HG03565 (cell line): ENCODE results near the gene ALDOC.
"Not testable (repeated sequence)": the region's sequence is repeated elsewhere in the genome, so short reads cannot be mapped to it uniquely, and the experiment has no call there.

Source experiments
- ATAC-seq: cut with Tn5 transposase; IDR thresholded peaks from one replicate; pipeline ENCODE4 v1.9.1; 2021; ENCODE audit warnings: mild to moderate bottlenecking, moderate library complexity; ENCODE audit not compliant: unreplicated experiment

The ALDOC gene

DNA sequence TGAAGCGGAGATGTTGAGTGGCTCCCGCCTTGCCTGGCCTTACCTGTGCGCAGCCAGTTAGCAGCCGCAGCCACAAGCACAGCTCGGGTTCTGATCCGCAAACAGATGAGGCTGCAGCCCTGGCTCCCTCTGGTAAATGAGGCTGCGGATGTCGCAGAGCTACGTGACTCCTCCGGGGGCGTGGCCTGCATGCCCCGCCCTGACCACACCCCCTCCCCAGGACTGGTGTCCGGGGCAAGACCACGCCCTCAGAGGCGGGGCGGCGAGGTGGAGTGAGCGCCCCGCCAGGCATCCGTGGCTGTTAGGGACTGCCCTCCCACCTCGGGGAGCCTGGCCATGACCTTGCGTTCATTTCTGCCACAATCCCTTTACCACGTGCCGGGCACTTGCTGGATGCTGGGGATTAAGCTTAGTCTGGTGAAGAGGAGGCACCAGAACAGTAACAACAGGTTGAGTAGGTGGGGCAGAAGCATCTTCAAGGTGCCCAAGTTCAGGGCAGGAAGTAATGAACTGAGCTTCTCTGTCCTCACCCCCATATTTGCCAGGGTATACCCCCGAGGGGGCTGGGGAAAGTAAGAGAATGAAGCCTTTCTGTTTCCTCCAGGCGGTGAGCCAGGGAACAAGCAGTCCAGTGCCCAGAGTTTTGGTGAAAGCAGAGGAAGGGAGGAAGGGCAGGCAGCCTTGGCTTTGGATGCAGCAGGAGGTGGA is at the start of gene ALDOC:
ALDOC (minus strand) TSS at position 138 of the 708 bp plus-strand sequence. CDS start 1,363 bp downstream, outside the sequence.
- ATAC-seq: peak; percentile 86

DNA sequence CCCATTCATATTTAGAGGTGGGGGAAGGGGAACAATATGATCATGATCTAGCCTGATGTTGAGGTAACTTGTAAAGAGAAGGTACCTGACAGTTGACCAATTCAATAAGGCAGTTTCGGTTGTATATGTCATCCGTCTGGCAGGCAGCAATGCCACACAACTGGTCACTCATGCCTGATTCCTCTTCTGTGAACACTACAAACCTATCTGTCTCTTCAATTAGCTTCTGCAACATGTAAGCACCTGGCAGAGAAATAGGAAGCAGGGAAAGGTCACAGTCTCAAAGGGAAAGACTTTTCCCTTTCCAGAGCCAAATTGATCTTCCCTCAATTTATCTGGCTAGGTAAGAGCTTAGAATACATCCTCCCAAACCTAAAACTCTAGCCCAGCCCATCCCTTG is 47.5 kb upstream of the ALDOC start:
- ATAC-seq: no peak

DNA sequence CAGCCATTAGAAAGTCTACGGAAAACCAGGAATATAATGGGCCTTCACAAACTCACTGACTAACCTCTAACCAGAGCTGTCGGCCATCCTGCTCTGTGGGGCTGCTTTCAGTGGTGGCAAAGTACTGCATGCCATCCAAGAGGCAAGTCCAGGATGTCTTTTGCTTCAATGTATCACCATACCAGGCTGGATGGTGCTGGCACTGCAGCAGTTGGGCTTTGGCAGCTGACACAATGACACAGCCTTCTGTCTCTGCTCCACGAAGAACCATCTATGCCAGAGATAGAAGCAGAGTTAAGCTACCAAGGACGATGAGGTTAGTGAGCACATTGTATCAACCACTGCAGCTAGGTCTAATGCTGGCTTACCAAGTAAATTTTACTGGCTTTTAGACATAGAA is 47.0 kb upstream of the ALDOC start:
- no peak for ATAC-seq

DNA sequence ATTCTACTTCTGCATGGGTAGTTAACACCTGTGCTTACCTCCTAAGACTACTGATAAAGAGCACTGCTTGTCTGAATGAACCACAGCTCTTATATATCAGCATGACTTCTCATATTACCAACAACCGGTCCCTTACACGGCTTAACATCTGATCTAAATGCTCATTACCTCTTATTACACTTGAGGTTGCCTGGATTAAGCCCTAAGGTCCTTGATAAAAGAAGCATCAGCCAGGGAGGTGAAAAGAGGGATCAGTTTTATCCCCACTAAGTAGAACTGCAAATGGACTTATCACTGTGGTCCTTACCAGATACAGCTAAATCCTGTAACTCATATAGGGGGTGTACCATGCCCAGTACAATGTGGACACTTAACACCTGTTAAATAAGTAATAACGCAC is 45.5 kb upstream of the ALDOC start:
- ATAC-seq: no peak

DNA sequence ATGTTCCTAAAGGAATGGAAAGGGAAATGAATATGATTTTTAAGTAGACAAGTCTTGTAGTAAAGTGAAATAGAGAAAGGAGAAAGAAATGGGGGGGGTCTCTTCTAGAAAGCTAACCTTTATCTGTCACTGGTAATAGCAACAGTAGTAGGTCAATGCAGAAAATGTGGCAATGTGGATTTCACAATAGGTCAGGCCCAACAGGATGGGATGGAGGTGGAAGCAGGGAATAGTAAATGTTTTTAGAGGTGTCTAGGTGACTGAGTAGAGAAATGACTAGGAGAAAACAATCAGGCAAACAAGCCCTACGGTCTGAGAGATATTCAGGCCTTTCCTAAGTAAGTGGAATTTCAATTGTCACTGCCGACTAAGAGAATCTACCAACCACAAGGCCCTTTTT is 43.3 kb upstream of the ALDOC start:
- no peak for ATAC-seq

DNA sequence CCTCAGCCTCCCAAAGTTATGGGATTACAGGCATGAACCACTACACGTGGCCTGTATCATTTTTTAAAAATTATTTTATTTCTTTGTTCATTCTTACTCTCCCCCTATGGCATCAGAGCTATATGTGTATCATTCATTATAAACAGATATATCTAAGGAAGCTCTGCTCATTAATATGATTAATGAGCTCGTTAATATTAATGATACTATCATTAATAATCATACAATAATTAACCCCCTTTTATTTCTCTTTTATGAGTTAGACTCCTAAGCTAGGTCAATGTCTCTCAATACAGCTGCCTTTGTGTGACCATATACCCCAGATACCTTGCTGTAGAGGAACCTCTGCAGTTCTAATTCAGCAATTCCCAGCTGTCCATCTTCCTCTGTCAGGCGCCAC is 41.8 kb upstream of the ALDOC start:
- ATAC-seq: no peak

DNA sequence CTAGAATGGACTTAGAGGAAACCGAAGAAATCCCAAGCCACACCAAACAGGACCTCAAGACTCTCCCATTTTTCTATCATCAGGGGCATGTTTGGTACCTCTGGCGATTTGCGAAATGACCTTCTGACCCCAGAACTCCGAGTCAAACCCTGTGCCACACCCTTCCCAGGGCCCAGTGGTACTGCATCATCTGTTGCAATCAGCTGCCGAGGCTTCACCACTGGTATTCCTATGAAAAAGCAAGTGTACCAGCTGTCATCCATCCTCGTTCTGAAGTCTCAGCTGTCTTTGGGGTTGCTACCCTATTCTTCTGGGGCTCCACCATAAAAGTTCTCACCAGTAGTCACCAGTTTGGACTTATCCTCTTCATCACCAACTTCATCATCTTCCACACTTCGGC is 39.6 kb upstream of the ALDOC start:
- no peak for ATAC-seq

DNA sequence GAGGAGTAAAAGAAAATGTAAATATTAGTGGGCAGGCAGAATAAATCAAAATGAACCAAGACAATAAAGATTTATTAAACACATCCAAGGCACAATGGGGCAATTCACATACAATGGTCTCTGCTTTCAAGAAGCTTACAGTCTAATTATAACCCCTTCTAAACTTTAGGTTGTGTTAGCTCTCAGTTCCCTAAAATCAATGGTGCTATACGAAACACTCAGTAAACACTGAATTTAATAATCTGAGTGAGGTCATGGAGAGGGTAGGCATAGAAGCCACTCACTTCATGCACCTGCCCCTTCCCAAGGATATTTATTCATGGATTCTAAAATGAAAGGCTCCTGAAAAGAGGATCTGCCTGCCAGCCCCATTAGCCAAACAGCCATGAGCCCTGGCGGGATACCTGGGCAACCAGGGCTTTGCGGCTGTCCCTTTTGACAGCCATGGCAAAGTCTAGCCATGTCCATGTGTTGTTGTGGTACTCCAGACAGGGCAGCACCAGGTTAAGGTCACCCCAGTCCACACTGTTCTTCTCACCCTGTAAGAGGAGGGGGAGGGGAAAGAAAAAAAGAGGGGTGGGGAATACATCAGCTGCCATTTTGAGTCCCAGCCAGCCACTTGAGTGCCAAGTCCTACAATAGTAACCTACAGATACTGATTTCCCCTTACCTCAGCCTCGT is 38.7 kb upstream of the ALDOC start:
- ATAC-seq: no peak

DNA sequence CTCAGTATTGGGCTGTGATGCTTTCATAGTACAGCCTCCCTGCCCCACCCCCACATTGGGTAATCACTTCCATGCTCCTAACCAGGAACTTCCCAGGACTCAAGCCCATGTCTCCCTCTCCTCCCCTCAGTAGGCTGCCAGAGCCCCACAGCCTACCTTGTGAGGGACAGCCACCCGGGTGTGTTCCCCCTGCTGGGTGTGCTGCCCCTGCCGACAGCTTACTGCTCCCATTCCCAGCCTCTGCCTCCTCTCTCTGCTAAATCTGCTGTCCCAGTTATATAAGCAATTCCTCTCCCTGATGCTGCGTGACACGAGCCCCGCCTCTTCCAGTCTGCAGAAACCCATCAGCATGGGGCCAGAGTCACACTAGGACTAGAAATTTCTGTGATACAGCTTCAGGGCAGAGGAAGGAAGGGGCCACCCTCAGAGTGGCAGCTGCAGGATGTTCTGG is 37.3 kb upstream of the ALDOC start, which contains the start of gene RSKR:
RSKR (minus strand) TSS at position 255 of the 451 bp plus-strand sequence; CDS start at position 231, 24 bp downstream.
- ATAC-seq: no peak

DNA sequence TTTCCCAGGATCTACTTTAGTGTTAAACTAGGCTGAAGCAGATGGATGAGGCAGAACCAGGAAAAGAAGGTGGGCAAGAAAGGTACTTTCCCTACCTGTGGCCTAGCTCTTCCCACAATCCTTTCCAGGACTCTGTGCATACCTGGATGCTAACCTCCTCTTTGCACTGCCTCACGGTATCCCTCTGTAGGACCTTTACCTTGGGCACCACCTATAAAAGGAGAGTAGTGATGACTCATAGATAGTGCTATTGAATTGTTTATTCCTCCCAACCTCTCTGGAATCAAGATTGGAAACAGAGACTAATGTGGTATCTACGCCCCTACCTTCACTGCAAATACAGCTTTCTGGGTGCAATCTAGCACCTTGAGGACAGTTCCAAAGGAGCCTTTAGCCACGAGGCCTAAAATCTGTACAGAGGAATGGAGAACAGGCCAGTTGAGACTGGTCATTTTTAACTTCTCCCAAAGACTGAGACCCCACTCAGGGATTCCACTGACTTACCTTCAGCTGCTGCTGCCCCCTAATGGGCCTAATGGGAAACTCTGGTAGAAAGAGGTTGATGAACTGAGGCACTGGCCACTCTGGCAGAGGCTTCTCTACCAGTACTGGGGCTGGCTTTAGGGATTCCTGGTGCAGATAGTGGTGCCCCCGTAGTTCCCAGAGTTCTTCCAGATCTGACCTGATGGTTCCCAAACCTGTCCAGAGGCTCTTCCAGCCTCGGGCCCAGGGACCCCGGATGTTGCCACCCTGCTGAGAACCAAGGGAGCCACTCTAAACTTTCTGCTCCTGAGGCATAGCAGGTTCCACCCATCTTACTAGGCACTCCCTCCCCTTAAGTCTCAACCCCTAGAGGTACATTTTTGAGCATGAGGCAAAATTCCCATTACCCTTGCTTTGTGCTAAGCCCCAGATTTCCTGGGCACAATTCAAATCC is 36.5 kb upstream of the ALDOC start:
- no peak for ATAC-seq

DNA sequence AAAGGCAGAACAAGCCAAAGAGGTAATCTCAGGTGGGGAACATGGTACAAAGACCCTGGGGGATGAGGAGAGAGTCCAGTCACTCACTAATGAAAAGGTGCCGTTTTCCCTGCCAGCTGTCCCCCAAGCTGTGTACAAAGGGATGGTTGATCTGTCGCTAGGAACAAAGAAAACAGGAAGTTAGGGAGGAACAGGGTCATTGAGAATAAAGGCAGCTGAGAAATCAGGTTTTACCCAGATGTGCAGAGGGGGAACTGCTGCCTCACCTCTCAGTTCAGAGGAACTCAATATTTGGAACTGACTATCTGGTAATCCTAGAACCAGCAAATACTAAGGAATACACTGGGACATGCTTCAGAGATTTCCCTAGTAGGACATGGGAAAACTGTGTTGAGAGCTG is 35.8 kb upstream of the ALDOC start:
- no peak for ATAC-seq

DNA sequence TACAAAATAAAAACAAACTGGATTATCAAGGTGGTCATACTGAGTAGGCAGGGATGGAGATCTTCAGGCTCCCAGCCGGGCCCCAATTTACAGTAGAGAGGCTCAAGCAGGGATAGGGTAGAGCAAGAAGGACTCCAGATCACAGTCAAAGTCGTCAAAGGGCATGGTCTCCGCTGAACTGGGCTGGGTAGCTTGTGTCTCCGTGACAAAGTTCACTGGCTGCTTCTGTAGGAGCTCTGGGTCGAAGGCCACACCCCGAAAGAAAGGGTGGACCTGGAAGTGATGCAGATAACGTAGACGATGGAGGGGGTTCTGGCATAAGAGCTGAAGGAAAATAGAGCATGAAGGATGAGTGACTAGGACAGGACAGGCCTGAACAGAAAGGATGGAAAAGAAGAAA is 33.7 kb upstream of the ALDOC start:
- ATAC-seq: no peak

DNA sequence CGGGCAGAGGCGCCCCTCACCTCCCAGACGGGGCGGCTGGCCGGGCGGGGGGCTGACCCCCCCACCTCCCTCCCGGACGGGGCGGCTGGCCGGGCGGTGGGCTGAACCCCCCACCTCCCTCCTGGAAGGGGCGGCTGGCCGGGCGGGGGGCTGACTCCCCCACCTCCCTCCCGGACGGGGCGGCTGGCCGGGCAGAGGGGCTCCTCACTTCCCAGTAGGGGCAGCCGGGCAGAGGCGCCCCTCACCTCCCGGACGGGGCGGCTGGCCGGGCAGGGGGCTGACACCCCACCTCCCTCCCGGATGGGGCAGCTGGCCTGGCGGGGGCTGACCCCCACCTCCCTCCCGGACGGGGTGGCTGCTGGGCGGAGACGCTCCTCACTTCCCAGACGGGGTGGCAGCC is 27.3 kb upstream of the ALDOC start:
- ATAC-seq: not testable (repeated sequence)

DNA sequence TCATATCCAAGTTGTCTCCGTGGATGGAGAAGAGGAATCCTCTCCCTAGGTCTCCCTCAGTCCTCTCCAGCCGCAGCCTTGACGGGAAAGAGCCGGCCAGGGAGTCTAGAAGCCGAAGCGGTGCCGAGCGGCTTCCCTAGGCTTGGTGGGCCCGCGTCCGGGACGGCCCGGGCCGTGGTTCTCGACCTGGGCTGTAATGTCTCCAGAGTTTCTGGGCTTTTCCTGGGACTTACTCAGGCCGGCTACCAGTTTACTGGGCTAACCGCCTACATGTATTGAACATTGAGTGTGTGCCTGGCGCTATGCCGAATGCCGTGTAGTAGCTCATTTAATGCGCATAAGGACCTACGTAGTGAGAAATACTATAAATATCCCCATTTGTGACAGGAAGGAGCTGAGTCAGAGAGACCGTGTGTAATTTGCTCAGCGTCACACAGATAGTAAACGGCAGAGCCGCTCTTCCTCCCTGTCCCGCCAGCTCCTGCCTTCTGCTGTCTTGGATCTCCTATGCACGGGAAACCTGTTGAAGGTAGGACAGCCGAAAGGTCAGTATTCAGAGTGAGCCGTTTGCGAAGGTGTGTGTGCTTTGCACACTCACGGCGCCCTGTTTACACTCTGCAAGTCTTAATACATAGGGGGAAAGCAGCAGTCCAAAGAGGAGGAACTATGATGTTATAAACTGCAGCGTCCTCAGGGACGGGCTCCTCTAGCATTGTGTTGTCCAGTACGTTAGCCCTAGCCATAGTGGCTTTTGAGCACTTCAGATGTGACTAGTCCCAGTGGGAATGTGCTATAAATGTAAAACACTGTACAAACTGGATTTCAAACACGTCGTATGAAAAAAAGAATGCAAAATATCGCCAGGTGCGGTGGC is 22.9 kb upstream of the ALDOC start:
- ATAC-seq: peak; percentile 30

DNA sequence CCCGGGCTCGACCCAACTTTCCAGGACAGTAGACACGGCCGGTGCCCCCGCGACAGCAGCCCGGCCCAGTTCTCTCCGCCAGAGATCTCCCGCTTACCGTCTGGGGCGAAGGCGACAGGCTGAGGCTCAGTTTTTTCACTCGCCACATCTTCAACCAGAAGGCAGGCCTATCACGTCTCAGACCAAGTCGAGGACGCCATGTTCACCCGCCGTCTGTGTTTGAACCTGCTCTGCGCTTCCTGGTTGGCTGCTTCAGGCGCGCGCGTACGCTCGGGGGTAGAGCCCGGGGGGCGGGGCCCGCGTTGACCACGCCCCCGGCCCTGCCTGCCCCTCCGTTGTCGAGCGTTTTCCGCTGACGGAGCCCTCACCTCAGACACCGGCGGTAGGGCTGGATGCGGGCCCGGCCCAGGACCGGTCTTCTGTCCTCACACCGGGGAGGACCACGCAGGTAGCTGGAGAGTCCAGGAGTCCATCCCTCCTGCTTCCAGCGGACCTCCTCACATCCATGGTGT is 22.2 kb upstream of the ALDOC start, which contains the start of gene SPAG5:
SPAG5 (minus strand) TSS at position 227 of the 512 bp plus-strand sequence; CDS start at position 148, 79 bp downstream.
- ATAC-seq: peak; percentile 73

DNA sequence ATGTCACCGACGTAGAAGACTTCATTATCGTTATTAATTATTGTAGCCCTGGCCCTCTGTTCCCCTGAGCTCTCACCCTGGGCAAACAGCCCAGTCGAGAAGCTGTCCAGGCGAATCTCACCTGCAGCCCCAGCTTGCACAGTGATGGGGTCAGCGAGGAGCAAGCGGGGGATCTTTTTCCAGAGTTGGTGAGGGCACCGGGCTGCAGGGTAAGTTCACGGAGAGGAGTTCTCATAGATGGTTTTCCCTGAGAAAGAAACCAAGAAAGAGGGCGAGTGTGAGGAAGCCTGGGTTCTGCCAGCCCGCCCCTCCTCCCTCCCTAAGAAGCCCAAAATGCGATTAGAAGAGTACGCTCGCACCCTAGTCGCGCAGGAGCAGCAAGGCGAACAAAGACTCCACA is 21.7 kb upstream of the ALDOC start:
- ATAC-seq: no peak

DNA sequence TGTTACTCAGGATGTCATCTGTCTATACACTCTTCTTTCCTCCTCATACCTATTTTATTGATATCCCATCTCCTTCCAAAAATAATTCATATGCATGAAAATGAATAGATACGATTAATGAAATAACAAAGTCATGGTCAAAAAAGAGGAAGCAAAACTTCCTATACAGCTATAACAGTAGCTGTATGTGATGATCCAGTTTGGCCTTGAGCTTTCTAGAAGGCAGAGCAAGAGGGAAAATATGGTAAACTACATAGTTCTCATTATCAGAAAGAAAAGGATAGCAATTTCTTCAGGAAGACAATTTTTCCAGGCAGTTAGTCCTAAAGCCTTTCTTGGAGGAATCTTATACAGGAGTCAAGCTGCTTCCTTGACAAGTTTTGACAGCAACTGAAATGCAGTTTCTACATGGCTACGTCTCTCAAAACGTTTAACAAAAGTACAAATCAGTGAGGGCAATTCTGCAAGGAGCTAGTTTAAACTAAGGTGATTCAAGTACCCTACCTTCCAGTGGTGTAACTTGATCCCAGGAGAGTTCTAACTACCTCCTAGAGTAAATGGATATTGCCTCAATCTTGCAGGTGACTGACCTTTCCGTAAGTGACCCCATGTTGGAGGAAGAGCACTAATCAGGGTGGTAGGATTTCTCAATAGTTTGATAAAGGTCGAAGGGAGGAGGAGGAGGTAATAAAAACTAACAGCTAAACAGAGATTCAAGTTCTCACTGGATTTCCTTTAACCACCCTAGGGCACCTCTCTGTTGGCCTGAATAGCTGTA is 21.1 kb upstream of the ALDOC start:
- no peak for ATAC-seq

DNA sequence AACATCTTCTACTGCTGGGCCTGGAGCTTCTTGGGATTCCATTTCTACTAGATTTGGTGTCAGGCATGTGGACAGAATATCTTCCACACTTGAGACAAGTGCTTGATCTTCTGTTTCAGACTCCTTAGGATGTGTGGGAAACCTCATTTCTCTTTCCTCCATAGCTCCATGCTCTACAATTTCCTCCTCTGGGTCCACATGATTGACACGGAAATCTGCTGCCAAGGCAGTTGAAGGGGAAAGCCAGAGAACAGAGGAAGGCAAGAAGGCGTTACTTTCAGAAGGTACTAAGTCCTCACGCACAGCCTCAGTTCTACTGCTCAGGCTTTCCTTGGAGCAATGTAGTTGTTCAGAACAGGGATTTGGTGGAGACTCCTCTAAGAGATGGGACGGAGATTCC is 15.6 kb upstream of the ALDOC start:
- no peak for ATAC-seq

DNA sequence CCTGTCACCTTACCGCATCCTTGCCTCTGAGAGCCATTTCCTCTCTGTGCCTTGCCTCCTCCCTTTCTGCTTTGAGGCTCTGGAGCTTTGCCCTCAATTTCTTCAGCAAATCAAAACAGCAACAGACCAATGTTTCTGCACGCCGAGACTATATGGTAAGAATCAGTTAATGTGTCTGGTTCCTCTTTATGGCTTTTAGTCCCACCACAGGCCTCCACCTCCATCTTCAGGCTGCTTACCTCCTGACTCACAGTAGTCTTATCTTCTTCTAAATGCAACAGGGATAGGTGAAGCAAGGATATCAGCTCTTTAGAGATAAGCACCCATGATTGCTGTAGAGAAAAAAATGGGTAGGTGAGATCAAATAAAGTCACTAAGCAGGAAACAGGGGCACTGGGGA is 9.2 kb upstream of the ALDOC start:
- ATAC-seq: no peak
